ENCODE measurements around the gene SCYGR2. TPM values are rescaled to one million over a fixed set of nuclear protein-coding genes. Genes with fewer than 3 reads are reported as not detected.

SCYGR2 gene
- total RNA-seq, 4 donors from 2014 or later = not detected

DNA sequence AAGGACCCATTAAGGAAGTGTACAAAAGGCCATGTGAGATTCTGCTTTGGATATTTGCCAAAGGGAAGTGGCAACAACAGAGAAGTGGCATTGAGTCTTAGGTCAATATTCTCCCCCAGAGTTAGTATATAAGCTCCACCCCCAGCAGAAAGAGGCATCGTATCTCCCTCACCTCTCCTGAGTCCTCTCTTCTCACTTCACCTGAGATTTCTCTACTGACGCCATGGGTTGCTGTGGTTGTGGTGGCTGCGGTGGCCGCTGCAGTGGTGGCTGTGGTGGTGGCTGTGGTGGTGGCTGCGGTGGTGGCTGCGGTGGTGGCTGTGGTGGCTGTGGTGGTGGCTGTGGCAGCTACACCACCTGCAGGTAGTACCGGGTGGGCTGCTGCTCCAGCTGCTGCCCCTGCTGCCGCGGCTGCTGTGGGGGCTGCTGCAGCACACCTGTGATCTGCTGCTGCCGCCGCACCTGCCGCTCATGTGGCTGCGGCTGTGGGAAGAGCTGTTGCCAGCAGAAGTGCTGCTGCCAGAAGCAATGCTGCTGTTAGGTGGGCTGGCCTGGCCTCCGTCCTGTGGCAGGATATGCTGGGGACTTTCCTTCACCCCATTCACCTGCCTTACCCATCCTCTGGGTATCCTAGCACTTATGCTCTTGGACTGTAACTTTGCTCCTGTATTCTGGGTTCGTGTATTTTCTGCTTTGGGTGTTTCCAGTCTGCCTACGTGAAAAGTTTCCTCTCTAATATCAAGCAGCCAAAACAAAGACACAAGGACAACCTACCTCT lies 10.1 kb downstream of the SCYGR2 start:
- TF ChIP-seq EP300 (IDR thresholded peaks at IDR 0.05) = no peak
- TF ChIP-seq POLR2AphosphoS5 (IDR thresholded peaks at IDR 0.05) = no peak
- no peak for TF ChIP-seq POLR2A (IDR thresholded peaks at IDR 0.05)
- TF ChIP-seq, protein P1, sequence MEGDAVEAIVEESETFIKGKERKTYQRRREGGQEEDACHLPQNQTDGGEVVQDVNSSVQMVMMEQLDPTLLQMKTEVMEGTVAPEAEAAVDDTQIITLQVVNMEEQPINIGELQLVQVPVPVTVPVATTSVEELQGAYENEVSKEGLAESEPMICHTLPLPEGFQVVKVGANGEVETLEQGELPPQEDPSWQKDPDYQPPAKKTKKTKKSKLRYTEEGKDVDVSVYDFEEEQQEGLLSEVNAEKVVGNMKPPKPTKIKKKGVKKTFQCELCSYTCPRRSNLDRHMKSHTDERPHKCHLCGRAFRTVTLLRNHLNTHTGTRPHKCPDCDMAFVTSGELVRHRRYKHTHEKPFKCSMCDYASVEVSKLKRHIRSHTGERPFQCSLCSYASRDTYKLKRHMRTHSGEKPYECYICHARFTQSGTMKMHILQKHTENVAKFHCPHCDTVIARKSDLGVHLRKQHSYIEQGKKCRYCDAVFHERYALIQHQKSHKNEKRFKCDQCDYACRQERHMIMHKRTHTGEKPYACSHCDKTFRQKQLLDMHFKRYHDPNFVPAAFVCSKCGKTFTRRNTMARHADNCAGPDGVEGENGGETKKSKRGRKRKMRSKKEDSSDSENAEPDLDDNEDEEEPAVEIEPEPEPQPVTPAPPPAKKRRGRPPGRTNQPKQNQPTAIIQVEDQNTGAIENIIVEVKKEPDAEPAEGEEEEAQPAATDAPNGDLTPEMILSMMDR (IDR thresholded peaks at IDR 0.05) = no peak
- peak; percentile 19 for ATAC-seq
- 67 to 70% methylated on average over 3 to 5 of the region's 16 CpGs for WGBS, 2 donors (ENCODE audit: low coverage in 1 of 2)
- H3K27ac ChIP-seq = no peak overlapping the region
- no peaks in the 10 kb centered on the region for H3K9me3 ChIP-seq
- H3K4me3 ChIP-seq = no peak overlapping the region
- no peaks in the 10 kb centered on the region for H3K4me1 ChIP-seq
- peaks cover 3% of the 10 kb centered on the region for H3K27me3 ChIP-seq
- no peaks in the 10 kb centered on the region for H3K36me3 ChIP-seq

DNA sequence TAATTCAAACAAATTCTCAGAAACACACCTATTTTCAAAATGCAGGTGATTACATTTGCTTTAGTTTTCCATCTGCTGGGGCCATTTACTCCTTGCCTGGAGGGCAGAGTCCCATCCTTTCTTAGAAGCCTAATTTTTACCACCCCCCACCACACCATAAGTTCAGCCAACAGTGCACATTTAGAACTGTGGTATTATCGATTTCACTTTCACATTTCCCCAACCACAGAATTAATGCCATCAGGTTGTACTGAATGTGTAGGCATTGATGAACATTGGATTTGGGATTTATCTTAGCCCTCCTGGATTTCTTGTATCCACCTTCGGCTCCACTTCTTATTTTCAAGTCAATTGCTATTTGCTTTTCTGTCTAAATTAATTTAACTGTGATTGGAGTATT lies 11.4 kb downstream of the SCYGR2 start:
- H3K27me3 ChIP-seq = peaks cover 3% of the 10 kb centered on the region
- no peaks in the 10 kb centered on the region for H3K36me3 ChIP-seq
- whole genome bisulfite sequencing, 2 donors (ENCODE audit: low coverage in 1 of 2) = 86 to 90% methylated on average over 2 of the region's 2 CpGs
- no peak overlapping the region for H3K4me3 ChIP-seq
- no peaks in the 10 kb centered on the region for H3K9me3 ChIP-seq
- no peaks in the 10 kb centered on the region for H3K4me1 ChIP-seq
- TF ChIP-seq POLR2A (IDR thresholded peaks at IDR 0.05) (no peak), EP300 (IDR thresholded peaks at IDR 0.05) (no peak), POLR2AphosphoS5 (IDR thresholded peaks at IDR 0.05) (no peak)
- TF ChIP-seq, protein P1 (IDR thresholded peaks at IDR 0.05) = no peak
- ATAC-seq = no peak
- H3K27ac ChIP-seq = no peak overlapping the region

GRCh38 chr2:227612546-227613271 lies 14.0 kb downstream of the SCYGR2 start:
- TF ChIP-seq EP300 (IDR thresholded peaks at IDR 0.05) (no peak), POLR2A (IDR thresholded peaks at IDR 0.05) (no peak), POLR2AphosphoS5 (IDR thresholded peaks at IDR 0.05) (no peak)
- TF ChIP-seq, protein P1 (IDR thresholded peaks at IDR 0.05) = no peak
- peaks cover 3% of the 10 kb centered on the region for H3K27me3 ChIP-seq
- H3K9me3 ChIP-seq = no peaks in the 10 kb centered on the region
- H3K4me1 ChIP-seq = no peaks in the 10 kb centered on the region
- H3K36me3 ChIP-seq = no peaks in the 10 kb centered on the region
- ATAC-seq = no peak
- no peak overlapping the region for H3K4me3 ChIP-seq
- no peak overlapping the region for H3K27ac ChIP-seq
- 66 to 79% methylated on average over 6 to 7 of the region's 11 CpGs for WGBS, 2 donors (ENCODE audit: low coverage in 1 of 2)

- no peak overlapping the region for H3K27ac ChIP-seq
- H3K4me3 ChIP-seq = no peak overlapping the region
- ATAC-seq = no peak
- WGBS, 2 donors (ENCODE audit: low coverage in 1 of 2) = 69% methylated on average over 4 of the region's 4 CpGs; no CpG with 5 or more reads in 1 of the 2 donors
- TF ChIP-seq POLR2A (IDR thresholded peaks at IDR 0.05) (no peak), POLR2AphosphoS5 (IDR thresholded peaks at IDR 0.05) (no peak)
- TF ChIP-seq, protein P1 (IDR thresholded peaks at IDR 0.05) = no peak
- no peaks in the 10 kb centered on the region for H3K36me3 ChIP-seq
- H3K4me1 ChIP-seq = no peaks in the 10 kb centered on the region
- H3K27me3 ChIP-seq = peaks cover 3% of the 10 kb centered on the region
- H3K9me3 ChIP-seq = no peaks in the 10 kb centered on the region
Measured at GRCh38 chr2:227613272-227613660, 14.6 kb downstream of the SCYGR2 start.

Data from gastroesophageal sphincter (tissue), 4 donors.